Measurements from ENCODE around the gene JAKMIP1.

The JAKMIP1 gene

GRCh38 chr4:6055436-6055835, 144.9 kb downstream of the JAKMIP1 start:
- no peak for DNase-seq

GRCh38 chr4:6055030-6055429, 145.3 kb downstream of the JAKMIP1 start:
- DNase-seq = no peak

DNA sequence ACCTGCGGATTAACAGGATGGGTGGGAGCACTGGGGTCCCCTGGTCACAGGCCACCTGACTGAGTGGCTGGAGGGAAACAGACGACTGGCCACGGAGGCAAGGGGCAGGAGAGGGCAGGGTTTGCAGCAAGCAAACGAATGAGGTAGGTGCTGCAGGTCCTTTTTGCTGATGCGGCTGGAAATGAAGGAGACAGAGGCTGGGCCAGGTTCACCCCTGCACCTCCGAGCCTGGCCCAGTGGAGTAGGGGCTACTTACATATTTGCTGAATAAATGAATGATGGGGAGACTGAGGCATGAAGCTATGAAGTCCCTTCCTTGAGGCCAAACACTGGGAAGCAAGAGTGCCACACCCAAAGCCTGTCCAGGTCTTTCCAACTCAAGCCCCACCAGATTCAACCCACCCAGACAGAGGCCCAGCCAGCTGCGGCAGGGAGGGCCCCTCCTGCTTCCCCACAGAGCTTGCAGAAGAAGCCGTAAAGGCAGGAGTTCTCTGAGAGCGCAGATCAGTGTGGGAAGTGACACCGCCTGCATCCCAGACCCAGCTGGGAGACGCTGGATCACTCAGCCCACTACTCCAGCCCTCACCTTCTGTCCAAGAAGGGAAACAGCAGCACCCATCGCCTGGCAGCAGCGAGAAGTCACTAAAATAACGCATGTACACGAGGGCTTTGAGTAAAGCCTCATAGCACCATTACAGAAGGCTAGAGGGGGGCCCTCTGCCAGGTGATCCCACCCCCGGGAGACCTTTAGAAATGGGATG, 146.0 kb downstream of the JAKMIP1 start:
- DNase-seq = no peak

DNA sequence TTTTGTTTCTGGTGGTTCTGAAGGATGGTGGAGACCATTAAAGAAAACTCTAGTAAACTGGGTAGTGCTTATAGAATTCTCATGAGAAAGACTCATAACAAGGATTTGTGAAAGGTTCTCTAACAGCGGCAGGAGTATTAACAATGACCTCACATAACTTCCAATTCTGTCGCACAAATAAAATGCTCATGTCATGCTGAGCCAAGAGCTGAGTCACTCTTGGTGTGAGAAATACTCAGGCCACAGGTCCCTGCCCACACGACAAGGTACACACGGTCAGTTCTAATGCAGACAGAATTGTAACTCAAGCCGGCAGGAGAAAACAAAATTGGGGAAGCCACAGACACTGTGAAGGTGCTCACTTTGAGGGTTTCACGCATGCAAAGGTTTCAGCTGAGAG, 147.7 kb downstream of the JAKMIP1 start:
- DNase-seq = no peak

DNA sequence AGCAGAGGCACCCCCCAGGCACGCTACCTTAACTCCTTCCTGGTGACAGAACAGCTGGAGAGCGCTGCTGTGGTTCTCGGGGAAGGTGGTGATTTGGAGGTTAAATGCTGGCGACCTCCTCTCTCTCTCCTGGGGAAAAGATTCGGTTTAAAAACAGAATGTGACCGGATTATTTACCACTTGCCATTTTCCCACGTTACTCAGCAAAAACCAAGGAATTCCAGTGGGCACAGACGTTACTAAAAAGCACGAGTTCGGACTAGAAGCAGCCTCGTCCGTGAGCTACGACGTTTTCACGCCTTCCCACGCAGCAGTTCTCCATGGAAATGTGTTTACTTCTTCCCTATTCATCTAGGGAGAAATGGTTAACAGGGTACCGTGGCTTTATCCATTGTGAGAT, 149.8 kb downstream of the JAKMIP1 start:
- DNase-seq = no peak

DNA sequence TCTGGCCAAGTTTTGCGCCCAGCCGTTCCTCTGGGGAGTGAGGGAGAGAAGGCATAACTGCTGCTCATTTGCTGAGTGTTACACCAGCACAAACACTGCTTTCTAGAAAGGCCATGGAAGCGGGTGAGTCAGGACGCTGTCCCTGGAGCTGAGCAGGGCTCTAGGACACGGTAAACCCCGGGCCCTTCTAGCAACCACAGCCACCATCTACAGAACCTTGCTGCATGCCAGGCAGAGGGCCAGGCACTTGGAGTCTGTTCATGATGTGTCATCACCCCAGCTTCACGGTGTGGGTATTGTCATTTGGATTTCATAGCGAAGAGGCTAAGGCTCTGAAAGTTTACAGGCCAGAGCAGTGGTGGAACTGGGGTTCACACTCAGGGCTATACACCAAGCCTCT, 150.4 kb downstream of the JAKMIP1 start:
- DNase-seq = no peak

DNA sequence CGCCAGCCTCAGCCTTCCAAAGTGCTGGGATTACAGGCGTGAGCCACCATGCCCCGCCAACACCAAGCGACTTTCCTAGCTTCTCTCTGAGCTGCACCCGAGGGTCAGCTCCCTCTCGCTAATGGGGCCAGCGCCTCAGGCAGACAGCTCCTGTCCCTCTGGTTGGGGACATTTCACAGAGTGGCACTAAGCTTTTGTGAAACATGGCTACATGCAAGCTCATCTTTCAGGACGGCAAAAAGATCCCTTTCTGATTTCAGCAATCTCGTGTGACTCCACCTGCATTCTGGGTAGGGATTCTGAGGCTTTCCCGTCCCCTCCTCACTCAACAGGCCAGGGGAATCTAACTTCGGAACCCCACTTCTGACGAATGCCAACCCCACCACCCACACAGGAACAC, 151.1 kb downstream of the JAKMIP1 start:
- no peak for DNase-seq

GRCh38 chr4:6048537-6048936, 151.8 kb downstream of the JAKMIP1 start:
- no peak for DNase-seq

- no peak for DNase-seq
Measured at GRCh38 chr4:6047130-6047673, 153.1 kb downstream of the JAKMIP1 start.

GRCh38 chr4:6046526-6047129, 153.7 kb downstream of the JAKMIP1 start:
- no peak for DNase-seq

DNA sequence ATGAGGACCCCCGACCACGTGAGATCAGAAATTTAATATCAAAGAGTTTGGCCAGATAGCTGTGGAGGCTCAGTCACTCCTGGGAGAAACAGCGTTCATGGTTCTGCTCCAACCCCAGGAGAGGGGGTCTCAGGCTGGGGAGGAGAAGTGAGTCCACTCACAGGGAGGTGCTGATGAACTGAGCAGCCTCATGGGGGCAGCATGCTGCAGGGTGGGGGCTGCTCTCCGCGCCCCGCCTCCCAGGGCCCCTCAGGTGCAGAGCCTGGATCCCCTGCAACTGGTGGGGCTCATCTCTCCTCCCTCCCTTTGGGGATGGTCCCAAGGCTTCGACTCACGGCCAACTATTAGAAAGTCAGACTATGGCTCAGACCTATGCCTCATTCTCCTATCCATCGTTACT, 155.5 kb downstream of the JAKMIP1 start:
- DNase-seq = no peak

DNA sequence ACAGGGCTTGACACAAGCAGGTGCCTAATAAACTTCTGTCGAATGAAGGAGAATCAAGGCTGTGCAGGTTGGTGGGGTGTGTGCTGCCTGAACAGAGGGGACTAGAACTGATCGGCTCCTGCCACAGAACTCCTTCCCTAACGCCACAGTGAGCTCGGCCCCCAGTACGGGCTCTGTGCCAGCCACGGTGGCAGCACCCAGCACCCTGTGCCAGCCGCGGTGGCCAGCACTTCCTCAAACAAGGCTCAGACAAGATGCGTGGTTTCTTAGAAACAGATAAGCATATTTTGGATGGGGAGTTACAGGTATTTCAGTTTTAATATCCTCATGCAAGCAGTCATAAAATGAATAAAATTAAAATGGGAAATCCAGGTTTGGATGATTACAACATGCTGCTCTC, 156.1 kb downstream of the JAKMIP1 start:
- no peak for DNase-seq

DNA sequence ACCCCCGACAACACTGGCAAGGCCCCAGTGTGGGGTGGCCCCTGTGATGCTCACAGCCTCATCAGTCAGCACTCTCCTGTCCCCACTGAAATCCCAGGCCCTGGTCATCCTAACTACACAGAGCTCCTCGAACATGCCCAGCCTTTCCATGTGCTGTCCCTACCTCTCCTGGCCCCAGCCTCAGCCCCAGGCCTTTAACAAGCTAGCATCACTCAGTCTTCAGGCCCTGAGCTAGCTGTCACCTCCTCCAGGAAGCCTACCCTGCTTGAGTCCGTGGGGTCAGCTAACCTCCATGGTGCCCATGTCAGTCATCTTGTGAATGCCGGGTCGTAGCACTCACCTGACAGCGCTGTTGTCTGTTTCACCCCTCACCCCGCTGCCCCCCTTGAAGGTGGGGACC, 156.5 kb downstream of the JAKMIP1 start:
- DNase-seq = no peak

- no peak for DNase-seq
Measured at GRCh38 chr4:6043188-6043587, 157.2 kb downstream of the JAKMIP1 start.

DNA sequence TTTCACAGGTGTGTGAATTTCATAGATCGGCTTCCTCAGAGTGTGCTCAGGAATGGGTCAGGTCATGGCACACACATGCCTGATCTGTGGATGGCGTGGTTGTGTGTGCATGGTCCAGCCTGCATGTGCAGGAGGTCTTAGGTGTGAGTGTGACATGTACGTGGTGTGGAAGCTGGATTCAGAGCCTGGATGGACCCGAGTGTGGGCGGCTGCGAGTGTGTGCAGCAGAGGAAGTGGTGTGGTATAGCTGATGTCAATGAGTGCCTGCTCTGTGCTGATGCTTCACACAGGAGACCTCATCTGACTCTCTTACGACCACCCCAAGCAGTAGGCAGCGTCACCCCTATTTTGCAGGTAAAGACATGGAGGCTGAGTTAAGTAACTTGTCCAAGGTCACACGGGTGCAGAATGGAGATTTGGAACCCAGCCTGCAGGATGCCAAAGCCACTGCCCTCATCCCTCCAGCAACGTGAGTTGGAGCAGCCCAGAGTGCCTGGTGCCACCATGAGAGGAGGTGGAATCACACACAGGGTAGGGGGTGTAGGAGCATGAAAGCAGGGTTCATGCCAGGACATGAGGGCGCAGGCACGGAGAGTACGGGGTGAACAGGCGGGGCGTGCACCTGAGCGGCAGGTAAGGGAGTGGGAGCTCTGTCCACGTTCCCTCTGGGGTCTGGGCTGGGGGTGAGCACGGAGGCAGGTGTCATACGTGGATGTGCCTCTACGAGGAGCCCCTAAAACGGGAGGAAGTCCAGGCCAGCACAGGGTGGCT, 157.9 kb downstream of the JAKMIP1 start:
- no peak for DNase-seq

GRCh38 chr4:6041800-6042199, 158.5 kb downstream of the JAKMIP1 start:
- no peak for DNase-seq

DNA sequence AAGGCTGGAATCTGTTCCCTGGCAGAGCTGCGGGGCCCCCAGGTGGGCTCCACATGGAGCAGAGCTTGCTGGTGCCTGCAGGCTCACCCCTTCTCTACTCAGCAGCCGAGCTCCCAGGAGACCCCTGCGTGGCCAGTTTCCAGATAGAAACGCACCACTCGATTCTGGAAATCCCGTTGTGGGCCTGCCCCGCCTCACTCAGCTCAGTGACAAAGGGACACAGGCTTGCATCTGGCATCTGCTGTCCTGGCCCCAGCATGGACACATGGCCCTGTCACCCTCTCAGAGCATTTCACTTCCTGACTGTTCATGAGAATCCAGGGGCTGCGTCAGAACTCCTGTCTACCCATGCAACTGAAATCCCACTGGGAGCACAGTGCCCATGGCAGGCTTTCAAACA, 161.6 kb downstream of the JAKMIP1 start:
- no peak for DNase-seq

- no peak for DNase-seq
Measured at GRCh38 chr4:6035786-6036185, 164.6 kb downstream of the JAKMIP1 start.

- no peak for DNase-seq
Measured at GRCh38 chr4:6033381-6033780, 167.0 kb downstream of the JAKMIP1 start.

GRCh38 chr4:6032249-6033244, 167.8 kb downstream of the JAKMIP1 start:
- DNase-seq = no peak

DNA sequence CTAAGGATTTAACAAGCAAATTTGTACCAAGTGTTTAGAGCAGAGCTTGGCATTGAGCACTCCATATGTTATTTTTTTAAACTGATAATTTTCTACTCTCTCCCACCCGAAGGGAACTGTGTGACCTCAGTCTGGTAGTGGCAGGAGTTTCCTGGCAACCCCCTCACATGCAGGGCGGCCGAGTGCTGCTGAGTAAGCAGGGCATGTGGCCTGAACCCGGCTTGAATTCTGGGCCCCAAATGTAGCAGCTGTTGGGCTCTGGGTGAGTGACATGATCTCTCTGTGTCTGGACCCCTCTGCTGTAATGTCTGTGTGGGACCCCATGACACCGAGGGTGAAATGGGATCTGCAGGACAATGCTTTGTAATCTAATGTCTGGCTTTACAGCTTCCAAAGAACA, 168.5 kb downstream of the JAKMIP1 start:
- DNase-seq = no peak

- DNase-seq = no peak
Measured at GRCh38 chr4:6030679-6031078, 169.7 kb downstream of the JAKMIP1 start.

DNA sequence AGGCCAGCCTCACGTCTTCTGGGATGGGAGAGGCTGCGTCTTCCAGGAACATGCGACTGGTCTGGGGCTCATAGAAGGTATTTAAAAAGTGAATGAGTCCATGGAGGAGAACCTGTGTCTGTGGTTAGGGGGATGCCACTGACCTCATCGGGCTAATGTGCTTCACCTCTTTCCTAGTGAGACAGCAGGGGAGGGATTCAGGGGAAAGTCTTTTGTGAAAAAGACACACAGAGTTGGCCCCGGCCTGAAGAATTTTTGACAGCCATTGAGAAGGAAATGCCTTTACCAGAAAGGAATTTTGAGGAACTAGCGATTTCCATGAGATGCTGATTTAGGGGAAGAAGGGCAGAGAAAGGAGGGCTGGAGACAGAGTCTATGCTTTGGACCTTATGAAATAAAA, 171.1 kb downstream of the JAKMIP1 start:
- DNase-seq = no peak
